Tibial nerve (tissue), 4 donors: ENCODE measurements around the gene MTMR10.

ENCODE experiments used
- EP300 ChIP-seq, 2 donors: sonication (generic); formaldehyde crosslinking; IDR thresholded peaks; one replicate each; pipeline ENCODE4 v1.6.1; 2017; ENCODE audit warnings: antibody characterized with exemption in 2 of 2, mild to moderate bottlenecking in 1 of 2
- POLR2A ChIP-seq, 2 donors: fragments of 450-650 bp; IDR thresholded peaks; one replicate each; pipeline ENCODE4 v1.6.1; 2017; ENCODE audit warnings: antibody characterized with exemption in 2 of 2, mild to moderate bottlenecking in 2 of 2, moderate library complexity in 2 of 2
- TF ChIP-seq, protein P1 (sequence below), 5 experiments: fragments of 200-600 bp in 3 of 5; fragments of 450-650 bp in 2 of 5; sonication (generic) in 3 of 5; IDR thresholded peaks; one replicate each; pipeline ENCODE4 v1.5.1; 2016 to 2019; ENCODE audit warnings: antibody characterized with exemption in 5 of 5, mild to moderate bottlenecking in 3 of 5, moderate library complexity in 2 of 5

DNA sequence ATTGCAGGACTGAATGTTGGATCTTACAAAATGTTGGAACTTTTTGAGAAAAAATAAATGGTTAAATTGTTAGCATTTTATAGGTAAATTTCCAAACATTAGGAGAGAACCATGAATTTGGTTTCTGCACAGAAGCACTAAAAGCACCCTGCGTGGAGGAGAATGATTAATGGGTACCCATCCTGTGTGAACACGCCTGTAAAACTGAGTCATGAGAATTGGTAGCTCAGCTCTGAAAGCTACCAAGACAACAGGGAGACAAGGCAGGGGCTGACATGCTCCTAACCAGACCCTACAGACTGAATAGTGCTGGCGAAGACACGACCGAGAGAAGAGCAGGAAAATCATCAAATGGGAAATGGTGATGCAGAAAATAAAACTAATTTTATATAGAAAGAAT lies 32.4 kb upstream of the MTMR10 start:
- TF ChIP-seq POLR2A (IDR thresholded peaks at IDR 0.05) (no peak), EP300 (IDR thresholded peaks at IDR 0.05) (no peak)
- TF ChIP-seq, protein P1, sequence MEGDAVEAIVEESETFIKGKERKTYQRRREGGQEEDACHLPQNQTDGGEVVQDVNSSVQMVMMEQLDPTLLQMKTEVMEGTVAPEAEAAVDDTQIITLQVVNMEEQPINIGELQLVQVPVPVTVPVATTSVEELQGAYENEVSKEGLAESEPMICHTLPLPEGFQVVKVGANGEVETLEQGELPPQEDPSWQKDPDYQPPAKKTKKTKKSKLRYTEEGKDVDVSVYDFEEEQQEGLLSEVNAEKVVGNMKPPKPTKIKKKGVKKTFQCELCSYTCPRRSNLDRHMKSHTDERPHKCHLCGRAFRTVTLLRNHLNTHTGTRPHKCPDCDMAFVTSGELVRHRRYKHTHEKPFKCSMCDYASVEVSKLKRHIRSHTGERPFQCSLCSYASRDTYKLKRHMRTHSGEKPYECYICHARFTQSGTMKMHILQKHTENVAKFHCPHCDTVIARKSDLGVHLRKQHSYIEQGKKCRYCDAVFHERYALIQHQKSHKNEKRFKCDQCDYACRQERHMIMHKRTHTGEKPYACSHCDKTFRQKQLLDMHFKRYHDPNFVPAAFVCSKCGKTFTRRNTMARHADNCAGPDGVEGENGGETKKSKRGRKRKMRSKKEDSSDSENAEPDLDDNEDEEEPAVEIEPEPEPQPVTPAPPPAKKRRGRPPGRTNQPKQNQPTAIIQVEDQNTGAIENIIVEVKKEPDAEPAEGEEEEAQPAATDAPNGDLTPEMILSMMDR (IDR thresholded peaks at IDR 0.05): no peak
